AG08396 (cell line): ENCODE measurements around the gene STAG2.
"Not testable (repeated sequence)": the region's sequence is repeated elsewhere in the genome, so short reads cannot be mapped to it uniquely, and the experiment has no call there.

Experiments
- DNase-seq: peaks from one replicate; pipeline ENCODE4 v3.0.0; 2012; ENCODE audit warnings: low spot score, mixed read lengths

The STAG2 gene

GRCh38 chrX:124042042-124042441 is 80.5 kb downstream of the STAG2 start:
- no peak for DNase-seq

- DNase-seq = no peak
Measured at GRCh38 chrX:124045109-124045508, 83.6 kb downstream of the STAG2 start.

- DNase-seq = not testable (repeated sequence)
Measured at GRCh38 chrX:124084417-124084816, 122.9 kb downstream of the STAG2 start.

GRCh38 chrX:124085063-124085462 is 123.6 kb downstream of the STAG2 start:
- DNase-seq = no peak

- no peak for DNase-seq
Measured at GRCh38 chrX:124086411-124086810, 124.9 kb downstream of the STAG2 start.

- DNase-seq = no peak
Measured at GRCh38 chrX:124087000-124087746, 125.7 kb downstream of the STAG2 start.

- no peak for DNase-seq
Measured at GRCh38 chrX:124093222-124093621, 131.7 kb downstream of the STAG2 start.

GRCh38 chrX:124097116-124097515 is 135.6 kb downstream of the STAG2 start:
- DNase-seq = no peak

GRCh38 chrX:124098089-124098488 is 136.6 kb downstream of the STAG2 start:
- DNase-seq = peak; percentile 8

- DNase-seq = no peak
Measured at GRCh38 chrX:124103966-124104365, 142.5 kb downstream of the STAG2 start.

GRCh38 chrX:124104512-124104911 is 143.0 kb downstream of the STAG2 start:
- not testable (repeated sequence) for DNase-seq

- no peak for DNase-seq
Measured at GRCh38 chrX:124113621-124114600, 152.4 kb downstream of the STAG2 start.

- no peak for DNase-seq
Measured at GRCh38 chrX:124117325-124117724, 155.8 kb downstream of the STAG2 start.

- no peak for DNase-seq
Measured at GRCh38 chrX:124125471-124125870, 164.0 kb downstream of the STAG2 start.

GRCh38 chrX:124127496-124127895 is 166.0 kb downstream of the STAG2 start:
- DNase-seq = no peak

- not testable (repeated sequence) for DNase-seq
Measured at GRCh38 chrX:124132437-124132836, 170.9 kb downstream of the STAG2 start.

GRCh38 chrX:124145749-124146148 is 184.2 kb downstream of the STAG2 start:
- DNase-seq = no peak

GRCh38 chrX:124151195-124151594 is 189.7 kb downstream of the STAG2 start:
- no peak for DNase-seq
